SU-DHL-6 (cell line): ENCODE results near the gene DCLK1.

ENCODE experiments used
- H2AFZ ChIP-seq: fragments of 200-600 bp; sonication (generic); 2 replicates; pipeline ENCODE4 v1.6.1; 2014; ENCODE audit warnings: low read depth, mild to moderate bottlenecking, moderate library complexity, mixed read lengths, antibody characterized with exemption, low read length; ENCODE audit not compliant: severe bottlenecking
- H3F3A ChIP-seq: fragments of 200-600 bp; shearing (Covaris generic); 2 replicates; pipeline ENCODE4 v1.6.0; 2016; ENCODE audit warnings: antibody characterized with exemption, mild to moderate bottlenecking; ENCODE audit not compliant: insufficient read depth
- H3K27ac ChIP-seq: fragments of 200-600 bp; sonication (generic); 2 replicates; pipeline ENCODE4 v1.5.1; 2016; ENCODE audit warnings: low read depth, mild to moderate bottlenecking, low read length, moderate library complexity, mixed read lengths
- H3K27me3 ChIP-seq: fragments of 200-600 bp; sonication (generic), shearing (Covaris generic); 2 replicates; pipeline ENCODE4 v1.6.0; 2014; ENCODE audit warnings: mild to moderate bottlenecking, low read length
- H3K36me3 ChIP-seq: fragments of 200-600 bp; sonication (generic); 2 replicates; pipeline ENCODE4 v1.6.1; 2014; ENCODE audit warnings: mild to moderate bottlenecking, low read length, mixed read lengths
- H3K4me2 ChIP-seq: fragments of 300-600, 200-600 bp; shearing (Covaris generic), sonication (generic); 2 replicates; pipeline ENCODE4 v1.6.0; 2014; ENCODE audit warnings: low read length, low read depth, mild to moderate bottlenecking; ENCODE audit not compliant: poor library complexity, severe bottlenecking
- H3K4me3 ChIP-seq: fragments of 200-600 bp; sonication (generic); 2 replicates; pipeline ENCODE4 v1.5.1; 2014; ENCODE audit warnings: antibody characterized with exemption, low read length, mild to moderate bottlenecking, mixed read lengths; ENCODE audit not compliant: insufficient read depth, poor library complexity, severe bottlenecking
- H3K79me2 ChIP-seq: fragments of 200-600 bp; sonication (generic); 2 replicates; pipeline ENCODE4 v1.6.1; 2014; ENCODE audit warnings: mild to moderate bottlenecking, low read length, moderate library complexity; ENCODE audit not compliant: insufficient read depth
- H3K9ac ChIP-seq: fragments of 200-600 bp; sonication (generic); 2 replicates; pipeline ENCODE4 v1.7.0; 2014; ENCODE audit warnings: mild to moderate bottlenecking, low read length
- H3K9me2 ChIP-seq: fragments of 200-600 bp; sonication (generic); replicated peaks from 2 replicates; pipeline ENCODE4 v1.6.1; 2014; ENCODE audit warnings: low read length; ENCODE audit not compliant: insufficient read depth
- H3K9me3 ChIP-seq: fragments of 200-600 bp; sonication (generic); 2 replicates; pipeline ENCODE4 v1.6.1; 2014; ENCODE audit warnings: low read length, mixed read lengths; ENCODE audit not compliant: insufficient read depth
- H4K20me1 ChIP-seq: fragments of 200-600 bp; sonication (generic); 2 replicates; pipeline ENCODE4 v1.6.1; 2014; ENCODE audit warnings: low read depth, mild to moderate bottlenecking, antibody characterized with exemption, low read length, moderate library complexity, mixed read lengths
- CTCF ChIP-seq: fragments of 200-600 bp; sonication (generic); IDR thresholded peaks from one replicate; pipeline ENCODE4 v1.5.1; 2017; ENCODE audit warnings: antibody characterized with exemption, mild to moderate bottlenecking, low read length, moderate library complexity; ENCODE audit not compliant: insufficient read depth, poor library complexity, severe bottlenecking
- EZH2phosphoT487 ChIP-seq: fragments of 200-600 bp; sonication (generic), shearing (Covaris generic); conservative IDR thresholded peaks from 2 replicates; pipeline ENCODE4 v1.6.1; 2018; ENCODE audit warnings: mild to moderate bottlenecking, antibody characterized with exemption, low read length, moderate library complexity, mixed read lengths

The DCLK1 gene

GRCh38 chr13:35954207-35954560, 177.0 kb downstream of the DCLK1 start:
- no peak overlapping the region for H3K27ac ChIP-seq
- no peaks in the 10 kb centered on the region for H3K9me2 ChIP-seq
- H3K27me3 ChIP-seq: no peaks in the 10 kb centered on the region
- no peak overlapping the region for H3K9ac ChIP-seq
- no peak overlapping the region for H3K4me3 ChIP-seq
- no peaks in the 10 kb centered on the region for H4K20me1 ChIP-seq
- H2AFZ ChIP-seq: no peak overlapping the region
- no peaks in the 10 kb centered on the region for H3F3A ChIP-seq
- no peak overlapping the region for H3K4me2 ChIP-seq
- no peaks in the 10 kb centered on the region for H3K9me3 ChIP-seq
- no peaks in the 10 kb centered on the region for H3K79me2 ChIP-seq
- no peaks in the 10 kb centered on the region for H3K36me3 ChIP-seq
- TF ChIP-seq EZH2phosphoT487 (no peak), CTCF (no peak)

GRCh38 chr13:35953537-35954206, 177.5 kb downstream of the DCLK1 start:
- no peak overlapping the region for H3K4me2 ChIP-seq
- H3K4me3 ChIP-seq: no peak overlapping the region
- no peak overlapping the region for H3K27ac ChIP-seq

GRCh38 chr13:35947315-35947714, 183.9 kb downstream of the DCLK1 start:
- TF ChIP-seq CTCF (no peak), EZH2phosphoT487 (no peak)
- no peak overlapping the region for H2AFZ ChIP-seq

More at GRCh38 chr13:35953537-35954206, 177.5 kb downstream of the DCLK1 start:
- H3K9me2 ChIP-seq: no peaks in the 10 kb centered on the region
- no peaks in the 10 kb centered on the region for H3K9me3 ChIP-seq
- H3F3A ChIP-seq: no peaks in the 10 kb centered on the region
- H3K9ac ChIP-seq: no peak overlapping the region
- no peaks in the 10 kb centered on the region for H4K20me1 ChIP-seq
- TF ChIP-seq CTCF: no peak
- no peak for TF ChIP-seq EZH2phosphoT487
- no peak overlapping the region for H2AFZ ChIP-seq
- no peaks in the 10 kb centered on the region for H3K36me3 ChIP-seq
- H3K79me2 ChIP-seq: no peaks in the 10 kb centered on the region
- H3K27me3 ChIP-seq: no peaks in the 10 kb centered on the region

More at GRCh38 chr13:35947315-35947714, 183.9 kb downstream of the DCLK1 start:
- no peaks in the 10 kb centered on the region for H3K27me3 ChIP-seq
- no peaks in the 10 kb centered on the region for H3K36me3 ChIP-seq
- H3K79me2 ChIP-seq: no peaks in the 10 kb centered on the region
- H3K9me2 ChIP-seq: no peaks in the 10 kb centered on the region
- no peaks in the 10 kb centered on the region for H3F3A ChIP-seq
- no peak overlapping the region for H3K9ac ChIP-seq
- H3K9me3 ChIP-seq: no peaks in the 10 kb centered on the region
- no peak overlapping the region for H3K4me3 ChIP-seq
- no peaks in the 10 kb centered on the region for H4K20me1 ChIP-seq
- H3K4me2 ChIP-seq: no peak overlapping the region
- no peak overlapping the region for H3K27ac ChIP-seq
